GM15510 (cell line): ENCODE data around the gene CLEC16A.

Experiments
- POLR2A ChIP-seq: IDR thresholded peaks from 3 replicates; pipeline ENCODE4 v1.6.1; 2011; ENCODE audit warnings: borderline replicate concordance; ENCODE audit not compliant: insufficient read length; ENCODE audit errors: extremely low read depth

Gene CLEC16A

GRCh38 chr16:10935226-10935915, 9.0 kb upstream of the CLEC16A start:
- TF ChIP-seq POLR2A: no peak

- no peak for TF ChIP-seq POLR2A
Observed at GRCh38 chr16:10936272-10936984, 7.9 kb upstream of the CLEC16A start.

GRCh38 chr16:10937068-10937859, 7.1 kb upstream of the CLEC16A start:
- TF ChIP-seq POLR2A: no peak

GRCh38 chr16:10938321-10938720, 6.0 kb upstream of the CLEC16A start:
- TF ChIP-seq POLR2A: peak; percentile 19

- no peak for TF ChIP-seq POLR2A
Observed at GRCh38 chr16:10938796-10939648, 5.3 kb upstream of the CLEC16A start.

GRCh38 chr16:10939649-10940234, 4.6 kb upstream of the CLEC16A start:
- TF ChIP-seq POLR2A: no peak

- no peak for TF ChIP-seq POLR2A
Observed at GRCh38 chr16:10940501-10941079, 3.8 kb upstream of the CLEC16A start.

GRCh38 chr16:10941127-10941933, 3.0 kb upstream of the CLEC16A start:
- TF ChIP-seq POLR2A: no peak

- peak; percentile 63 for TF ChIP-seq POLR2A
Observed at GRCh38 chr16:10942352-10943063, 1.9 kb upstream of the CLEC16A start, which contains the start of gene DEXI. Gene DEXI (minus strand): TSS chr16:10942468. CDS start chr16:10942005, 463 bp downstream.

GRCh38 chr16:10943064-10943353, 1.4 kb upstream of the CLEC16A start:
- no peak for TF ChIP-seq POLR2A

- TF ChIP-seq POLR2A: no peak
Observed at GRCh38 chr16:10945065-10945787, 862 bp downstream of the CLEC16A start.

GRCh38 chr16:10946308-10946707, 1.9 kb downstream of the CLEC16A start:
- TF ChIP-seq POLR2A: no peak
